HG02763 (cell line): Measurements from ENCODE around the gene CNTNAP5.

ENCODE experiments used
- ATAC-seq: cut with Tn5 transposase; IDR thresholded peaks from one replicate; pipeline ENCODE4 v1.9.1; 2021; ENCODE audit warnings: mild to moderate bottlenecking, moderate library complexity; ENCODE audit not compliant: unreplicated experiment

The CNTNAP5 gene

GRCh38 chr2:124953921-124954320, 928.8 kb downstream of the CNTNAP5 start:
- ATAC-seq, result no peak

- ATAC-seq, result no peak
These were observed 934.5 kb downstream of the CNTNAP5 start for GRCh38 chr2:124959581-124959980.

GRCh38 chr2:124961132-124961531, 936.0 kb downstream of the CNTNAP5 start:
- no peak for ATAC-seq
